ENCODE results near the gene BANK1. TPM values are rescaled to one million over a fixed set of nuclear protein-coding genes. Genes with fewer than 3 reads are reported as not detected.

Gene BANK1
- total RNA-seq, 1 donor from 2014 or later: 1.4 TPM

DNA sequence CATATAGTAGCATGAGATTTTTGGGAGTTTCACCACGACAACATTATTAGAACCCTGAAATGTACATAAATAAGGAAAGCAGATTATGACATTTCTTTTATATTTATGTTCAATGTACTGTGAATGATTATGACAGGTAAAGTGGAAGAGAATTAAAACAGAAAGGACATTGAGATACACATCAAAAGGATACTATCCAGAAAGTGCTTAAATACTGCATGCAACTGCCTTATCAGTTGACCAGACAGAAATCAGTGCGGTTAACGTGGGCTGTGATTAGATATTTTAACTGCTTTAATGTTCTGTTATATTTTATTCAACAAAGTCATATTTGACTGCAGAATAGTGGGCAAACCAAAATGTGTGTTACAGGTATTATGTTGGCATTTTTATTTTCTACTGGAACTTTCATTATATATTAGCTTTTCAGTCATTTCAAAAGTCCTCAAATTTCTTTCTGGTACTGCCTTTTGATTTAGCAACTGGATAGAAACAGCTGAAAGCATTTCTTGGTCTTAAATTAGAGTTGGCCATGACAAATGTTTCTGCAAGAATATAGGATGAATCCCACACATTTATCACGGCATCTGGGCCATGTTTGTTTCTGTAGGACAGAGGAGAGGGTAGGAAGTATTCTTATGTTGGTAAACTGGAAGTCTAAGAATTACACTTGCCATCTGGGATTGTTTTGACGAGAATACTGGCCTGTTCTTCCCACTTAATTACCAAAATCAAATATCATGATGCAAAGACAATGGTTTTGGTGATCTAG lies 299.5 kb downstream of the BANK1 start:
- DNase-seq (ENCODE audit: low read depth): no peak
- TF ChIP-seq, protein P1, sequence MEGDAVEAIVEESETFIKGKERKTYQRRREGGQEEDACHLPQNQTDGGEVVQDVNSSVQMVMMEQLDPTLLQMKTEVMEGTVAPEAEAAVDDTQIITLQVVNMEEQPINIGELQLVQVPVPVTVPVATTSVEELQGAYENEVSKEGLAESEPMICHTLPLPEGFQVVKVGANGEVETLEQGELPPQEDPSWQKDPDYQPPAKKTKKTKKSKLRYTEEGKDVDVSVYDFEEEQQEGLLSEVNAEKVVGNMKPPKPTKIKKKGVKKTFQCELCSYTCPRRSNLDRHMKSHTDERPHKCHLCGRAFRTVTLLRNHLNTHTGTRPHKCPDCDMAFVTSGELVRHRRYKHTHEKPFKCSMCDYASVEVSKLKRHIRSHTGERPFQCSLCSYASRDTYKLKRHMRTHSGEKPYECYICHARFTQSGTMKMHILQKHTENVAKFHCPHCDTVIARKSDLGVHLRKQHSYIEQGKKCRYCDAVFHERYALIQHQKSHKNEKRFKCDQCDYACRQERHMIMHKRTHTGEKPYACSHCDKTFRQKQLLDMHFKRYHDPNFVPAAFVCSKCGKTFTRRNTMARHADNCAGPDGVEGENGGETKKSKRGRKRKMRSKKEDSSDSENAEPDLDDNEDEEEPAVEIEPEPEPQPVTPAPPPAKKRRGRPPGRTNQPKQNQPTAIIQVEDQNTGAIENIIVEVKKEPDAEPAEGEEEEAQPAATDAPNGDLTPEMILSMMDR (conservative IDR thresholded peaks at IDR 0.05; ENCODE audit: low read depth, low read length): no peak
- no peak overlapping the region for H3K4me3 ChIP-seq (ENCODE audit: low read depth, low read length)

DNA sequence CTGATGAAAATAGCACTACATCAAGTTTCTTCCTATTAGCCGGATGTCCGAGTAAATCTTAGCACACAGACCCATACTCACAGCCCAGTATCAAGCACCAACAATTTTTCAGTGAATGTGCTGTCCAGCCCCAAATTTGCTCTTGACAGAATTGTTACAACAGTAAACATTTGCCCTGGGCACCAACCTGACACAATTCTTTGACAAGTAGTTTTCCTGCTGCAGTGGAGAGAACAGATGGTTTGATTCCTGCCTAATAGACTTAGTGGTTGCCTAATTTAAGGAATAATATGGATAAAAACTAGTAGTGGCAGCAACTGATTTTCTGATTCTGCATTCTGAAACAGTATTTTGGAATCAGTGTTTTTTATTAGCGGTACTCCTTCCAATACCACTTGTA lies 301.1 kb downstream of the BANK1 start:
- no peak for DNase-seq (ENCODE audit: low read depth)
- no peak overlapping the region for H3K4me3 ChIP-seq (ENCODE audit: low read depth, low read length)
- TF ChIP-seq, protein P1 (conservative IDR thresholded peaks at IDR 0.05; ENCODE audit: low read depth, low read length): no peak

DNA sequence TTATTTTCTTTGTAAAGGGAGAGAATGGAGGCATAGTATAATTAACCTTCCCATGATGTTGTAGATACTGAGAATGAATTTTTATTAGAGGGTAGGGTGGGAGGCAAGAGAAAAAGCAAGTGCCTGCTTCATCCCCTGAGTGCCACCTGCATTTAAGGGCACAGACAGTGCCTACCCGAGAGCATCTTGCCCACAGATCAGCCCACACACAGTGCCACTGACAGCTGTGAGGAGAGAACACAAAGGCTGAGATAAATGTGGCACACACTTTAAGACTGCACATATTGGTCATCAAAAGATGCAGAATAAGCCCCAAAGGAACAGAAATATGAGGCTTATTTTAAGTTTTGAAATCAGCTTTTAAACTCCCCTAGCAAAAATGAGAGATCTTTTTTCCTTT lies 304.0 kb downstream of the BANK1 start:
- DNase-seq (ENCODE audit: low read depth): no peak
- TF ChIP-seq, protein P1 (conservative IDR thresholded peaks at IDR 0.05; ENCODE audit: low read depth, low read length): no peak
- no peak overlapping the region for H3K4me3 ChIP-seq (ENCODE audit: low read depth, low read length)

DNA sequence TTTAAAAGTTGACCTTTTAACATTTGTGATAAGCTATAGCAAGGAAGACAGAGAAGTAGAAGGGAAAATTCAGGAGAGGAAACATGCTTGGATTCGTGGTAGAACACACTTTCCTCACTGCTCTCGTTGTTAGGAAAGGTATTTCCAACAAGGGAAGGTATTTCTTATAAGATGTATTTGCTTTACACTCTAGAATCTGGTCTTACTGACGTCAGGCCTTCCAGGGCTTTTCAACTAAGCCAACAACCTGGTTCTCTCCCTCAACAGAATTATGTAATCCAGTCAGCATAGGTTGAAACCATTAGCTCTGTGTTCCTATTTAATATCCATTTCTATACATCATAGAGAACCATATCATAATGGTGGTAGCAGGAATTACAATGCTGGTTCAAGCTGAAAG lies 312.8 kb downstream of the BANK1 start:
- TF ChIP-seq, protein P1 (conservative IDR thresholded peaks at IDR 0.05; ENCODE audit: low read depth, low read length): no peak
- no peak overlapping the region for H3K4me3 ChIP-seq (ENCODE audit: low read depth, low read length)
- no peak for DNase-seq (ENCODE audit: low read depth)

DNA sequence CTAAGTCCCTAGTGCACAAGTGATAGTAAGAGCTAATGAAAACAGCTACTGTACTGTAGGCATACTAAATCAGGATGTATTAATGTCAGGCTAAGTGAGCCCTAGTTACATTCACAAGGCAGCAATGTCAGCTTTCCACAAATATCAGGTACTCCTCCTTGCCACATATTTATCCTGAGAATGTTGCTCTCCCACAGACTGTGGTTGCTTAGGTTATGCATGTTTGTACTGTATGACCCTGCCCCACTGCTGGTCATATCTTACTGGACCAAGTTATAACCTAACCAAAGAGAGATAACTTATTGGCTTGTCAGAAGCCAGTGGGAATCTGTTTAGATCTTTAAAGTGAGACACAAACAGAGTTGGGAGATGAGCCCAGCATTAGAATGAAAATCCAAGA lies 313.7 kb downstream of the BANK1 start:
- DNase-seq (ENCODE audit: low read depth): no peak
- TF ChIP-seq, protein P1 (conservative IDR thresholded peaks at IDR 0.05; ENCODE audit: low read depth, low read length): no peak

DNA sequence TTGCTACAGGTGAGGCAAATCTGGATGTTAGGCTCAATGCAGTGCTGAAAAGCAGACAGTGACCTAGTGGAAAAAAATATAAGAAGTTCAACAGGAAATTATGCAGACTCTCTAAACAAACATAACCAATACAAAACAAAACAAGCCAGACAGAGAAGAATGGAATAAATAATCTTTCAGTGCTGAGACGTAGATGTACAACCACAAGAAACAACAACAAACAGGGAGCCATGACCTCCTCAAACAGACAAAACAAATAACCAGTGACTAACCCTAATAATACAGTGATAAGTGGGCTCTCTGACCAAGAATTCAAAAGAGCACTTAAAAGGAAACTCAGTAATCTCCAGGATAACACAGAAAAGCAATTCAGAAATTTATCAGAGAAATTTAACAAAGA lies 315.5 kb downstream of the BANK1 start:
- no peak overlapping the region for H3K4me3 ChIP-seq (ENCODE audit: low read depth, low read length)
- DNase-seq (ENCODE audit: low read depth): no peak
- TF ChIP-seq, protein P1 (conservative IDR thresholded peaks at IDR 0.05; ENCODE audit: low read depth, low read length): no peak

More for the DNA sequence above, 313.7 kb downstream of the BANK1 start:
- no peak overlapping the region for H3K4me3 ChIP-seq (ENCODE audit: low read depth, low read length)

DNA sequence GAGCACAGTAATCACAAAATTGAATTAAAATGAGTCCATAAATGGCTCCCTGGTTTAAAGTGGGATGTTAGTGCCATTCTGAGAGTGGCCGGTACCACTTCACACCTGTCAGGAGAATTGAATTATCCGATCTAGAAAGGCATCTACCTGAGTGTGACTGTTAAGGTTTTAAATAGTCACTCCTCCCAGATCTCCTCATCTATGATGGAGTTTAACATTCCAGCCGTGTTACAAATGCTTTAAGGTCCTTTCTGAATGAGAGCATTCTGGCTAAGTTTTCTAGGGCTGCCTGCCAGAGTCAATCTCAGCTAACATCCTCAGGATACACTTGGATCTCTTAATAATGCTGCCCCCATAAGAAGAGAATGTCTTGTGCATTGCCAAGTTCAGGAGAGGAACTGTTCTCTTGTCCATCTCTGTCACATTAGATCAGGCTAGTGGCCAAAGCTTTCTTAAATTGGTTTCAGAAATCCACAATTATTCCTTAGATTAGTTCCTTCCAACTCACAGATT lies 323.6 kb downstream of the BANK1 start:
- DNase-seq (ENCODE audit: low read depth): no peak
- TF ChIP-seq, protein P1 (conservative IDR thresholded peaks at IDR 0.05; ENCODE audit: low read depth, low read length): no peak
- no peak overlapping the region for H3K4me3 ChIP-seq (ENCODE audit: low read depth, low read length)

Measured in epithelial cell of proximal tubule (primary cell).